Measurements from ENCODE around the gene ALDH1L2. TPM values are rescaled to one million over a fixed set of nuclear protein-coding genes. Genes with fewer than 3 reads are reported as not detected.

Gene ALDH1L2
- total RNA-seq, 4 donors from 2014 or later: 0.95 to 4.0 (median 1.7) TPM

- Histone ChIP-seq H3K27ac (no peak overlapping the region), H3K9me3 (no peaks in the 10 kb centered on the region), H3K4me3 (no peak overlapping the region), H3K4me1 (no peaks in the 10 kb centered on the region), H3K36me3 (no peaks in the 10 kb centered on the region), H3K27me3 (no peaks in the 10 kb centered on the region)
- in situ Hi-C loops (cut with MboI; ENCODE audit: low sequenced_read_pairs in 4 of 4) (loop anchor here in 1 of 4 donors (25.0 kb wide), 1 partner anchor 650 kb away; no protein-coding TSS in a partner anchor), intact Hi-C loops (cut with DNase I; ENCODE audit: low total_unique reads) (no loop called here)
- ATAC-seq (no peak), DNase-seq (no peak)
- TF ChIP-seq POLR2A (IDR thresholded peaks at IDR 0.05): no peak
- no peak for TF ChIP-seq CTCF (IDR thresholded peaks at IDR 0.05 in 4 of 5, conservative IDR thresholded peaks at IDR 0.05 in 1 of 5)
Measured at GRCh38 chr12:105036937-105037649, 47.2 kb downstream of the ALDH1L2 start.

- H3K36me3 ChIP-seq: no peaks in the 10 kb centered on the region
- H3K27ac ChIP-seq: no peak overlapping the region
- TF ChIP-seq POLR2A (IDR thresholded peaks at IDR 0.05): no peak
- TF ChIP-seq CTCF (IDR thresholded peaks at IDR 0.05 in 4 of 5, conservative IDR thresholded peaks at IDR 0.05 in 1 of 5): no peak
- intact Hi-C loops (cut with DNase I; ENCODE audit: low total_unique reads): no loop called here
- no peaks in the 10 kb centered on the region for H3K27me3 ChIP-seq
- H3K4me1 ChIP-seq: no peaks in the 10 kb centered on the region
- ATAC-seq (no peak), DNase-seq (no peak)
- in situ Hi-C loops (cut with MboI; ENCODE audit: low sequenced_read_pairs in 4 of 4): loop anchor here in 1 of 4 donors (25.0 kb wide), 1 partner anchor 647 kb away; no protein-coding TSS in a partner anchor
- no peaks in the 10 kb centered on the region for H3K9me3 ChIP-seq
- no peak overlapping the region for H3K4me3 ChIP-seq
Measured at GRCh38 chr12:105033851-105034250, 50.4 kb downstream of the ALDH1L2 start.

GRCh38 chr12:105032703-105033357, 51.4 kb downstream of the ALDH1L2 start:
- DNase-seq (no peak), ATAC-seq (no peak)
- H3K27ac ChIP-seq: no peak overlapping the region
- intact Hi-C loops (cut with DNase I; ENCODE audit: low total_unique reads): no loop called here
- no peak for TF ChIP-seq POLR2A (IDR thresholded peaks at IDR 0.05)
- TF ChIP-seq CTCF (IDR thresholded peaks at IDR 0.05 in 4 of 5, conservative IDR thresholded peaks at IDR 0.05 in 1 of 5): no peak
- H3K4me1 ChIP-seq: no peaks in the 10 kb centered on the region
- no peaks in the 10 kb centered on the region for H3K27me3 ChIP-seq
- H3K9me3 ChIP-seq: no peaks in the 10 kb centered on the region
- H3K36me3 ChIP-seq: no peaks in the 10 kb centered on the region
- no peak overlapping the region for H3K4me3 ChIP-seq
- in situ Hi-C loops (cut with MboI; ENCODE audit: low sequenced_read_pairs in 4 of 4): loop anchor here in 1 of 4 donors (25.0 kb wide), 1 partner anchor 646 kb away; no protein-coding TSS in a partner anchor

GRCh38 chr12:105030820-105031807, 53.1 kb downstream of the ALDH1L2 start:
- in situ Hi-C loops (cut with MboI; ENCODE audit: low sequenced_read_pairs in 4 of 4): loop anchor here in 1 of 4 donors (25.0 kb wide), 1 partner anchor 644 kb away; no protein-coding TSS in a partner anchor
- no peak overlapping the region for H3K4me3 ChIP-seq
- no peaks in the 10 kb centered on the region for H3K4me1 ChIP-seq
- H3K27ac ChIP-seq: no peak overlapping the region
- intact Hi-C loops (cut with DNase I; ENCODE audit: low total_unique reads): no loop called here
- H3K27me3 ChIP-seq: no peaks in the 10 kb centered on the region
- no peak for TF ChIP-seq POLR2A (IDR thresholded peaks at IDR 0.05)
- TF ChIP-seq CTCF (IDR thresholded peaks at IDR 0.05 in 4 of 5, conservative IDR thresholded peaks at IDR 0.05 in 1 of 5): no peak
- no peaks in the 10 kb centered on the region for H3K36me3 ChIP-seq
- ATAC-seq (no peak), DNase-seq (no peak)
- H3K9me3 ChIP-seq: no peaks in the 10 kb centered on the region

All from gastrocnemius medialis (tissue), 4 donors.